Stimulated activated CD8-positive, alpha-beta memory T cell treated with anti-CD3 and anti-CD28 coated beads, Interleukin-15, amount 100 ng/mL, for 4 hours (primary cell): ENCODE measurements around the gene NNT.

Experiments used
- DNase-seq, 2 donors: peaks; one replicate each; pipeline ENCODE4 v3.0.0-alpha.2; 2020; ENCODE audit warnings: low read depth in 2 of 2

Gene NNT

GRCh38 chr5:43623048-43623680 is 20.2 kb downstream of the NNT start:
- DNase-seq: no peak

- no peak for DNase-seq
These were observed 24.0 kb downstream of the NNT start for GRCh38 chr5:43627028-43627427.

GRCh38 chr5:43631182-43631910 is 28.4 kb downstream of the NNT start:
- DNase-seq: no peak

- no peak for DNase-seq
These were observed 31.6 kb downstream of the NNT start for GRCh38 chr5:43634621-43635020.

- no peak for DNase-seq
These were observed 32.4 kb downstream of the NNT start for GRCh38 chr5:43635374-43635773.

GRCh38 chr5:43636076-43636475 is 33.1 kb downstream of the NNT start:
- DNase-seq: no peak

- DNase-seq: no peak
These were observed 34.4 kb downstream of the NNT start for GRCh38 chr5:43637416-43637815.

GRCh38 chr5:43638107-43638506 is 35.1 kb downstream of the NNT start:
- no peak for DNase-seq

- DNase-seq: no peak
These were observed 35.6 kb downstream of the NNT start for GRCh38 chr5:43638546-43638945.

- DNase-seq: no peak
These were observed 36.6 kb downstream of the NNT start for GRCh38 chr5:43639566-43639965.

- no peak for DNase-seq
These were observed 39.4 kb downstream of the NNT start for GRCh38 chr5:43642428-43642827.

- DNase-seq: no peak
These were observed 40.3 kb downstream of the NNT start for GRCh38 chr5:43643327-43643726.

- DNase-seq: no peak
These were observed 40.8 kb downstream of the NNT start for GRCh38 chr5:43643750-43644149.

GRCh38 chr5:43646992-43647391 is 44.0 kb downstream of the NNT start:
- DNase-seq: no peak

- no peak for DNase-seq
These were observed 44.8 kb downstream of the NNT start for GRCh38 chr5:43647789-43648188.

- no peak for DNase-seq
These were observed 45.6 kb downstream of the NNT start for GRCh38 chr5:43648499-43649124.

GRCh38 chr5:43649256-43649655 is 46.3 kb downstream of the NNT start:
- no peak for DNase-seq

- DNase-seq: no peak
These were observed 49.7 kb downstream of the NNT start for GRCh38 chr5:43652537-43653302.

- DNase-seq: no peak
These were observed 55.5 kb downstream of the NNT start for GRCh38 chr5:43658509-43658908.

GRCh38 chr5:43659075-43659474 is 56.1 kb downstream of the NNT start:
- no peak for DNase-seq

- DNase-seq: no peak
These were observed 58.1 kb downstream of the NNT start for GRCh38 chr5:43661102-43661501.

GRCh38 chr5:43663916-43664315 is 60.9 kb downstream of the NNT start:
- no peak for DNase-seq
